A673 (cell line): ENCODE measurements around the gene TMEM202.

Experiments
- CTCF ChIP-seq: fragments of 300-800, 200-600 bp; sonication (generic); conservative IDR thresholded peaks from 2 replicates; pipeline ENCODE4 v1.5.1; 2017; ENCODE audit warnings: low read depth, mild to moderate bottlenecking, antibody characterized with exemption, low read length, moderate library complexity, mixed read lengths
- EZH2 ChIP-seq: fragments of 200-600 bp; sonication (generic); IDR thresholded peaks from 2 replicates; pipeline ENCODE4 v1.6.1; 2017; ENCODE audit warnings: borderline replicate concordance, low read depth, mild to moderate bottlenecking, mixed read lengths, antibody characterized with exemption, low read length; ENCODE audit not compliant: poor library complexity, severe bottlenecking

- no peak for TF ChIP-seq CTCF
- no peak for TF ChIP-seq EZH2
These were observed 28.6 kb downstream of the TMEM202 start for GRCh38 chr15:72426753-72427152.
